Activated CD4-positive, alpha-beta memory T cell treated with anti-CD3 and anti-CD28 coated beads for 36 hours (primary cell): Measurements from ENCODE around the gene TBC1D4. TPM values are rescaled to one million over a fixed set of nuclear protein-coding genes. Genes with fewer than 3 reads are reported as not detected.
"Not testable (repeated sequence)": the region's sequence is repeated elsewhere in the genome, so short reads cannot be mapped to it uniquely, and the experiment has no call there.

Experiments used
- CTCF ChIA-PET: fragments of 350-600 bp; sonication (Branson Sonifier 250); formaldehyde crosslinking; loops from one replicate; lab custom pipeline; 2021; ENCODE audit warnings: antibody characterized with exemption, inconsistent platforms; lab: Charles Lee
- POLR2A ChIA-PET: fragments of 350-600 bp; sonication (Branson Sonifier 250); formaldehyde crosslinking; loops from one replicate; lab custom pipeline; 2021; ENCODE audit warnings: antibody characterized with exemption; lab: Charles Lee
- DNase-seq: peaks from one replicate; pipeline ENCODE4 v3.0.0-alpha.2; 2020
- H3K27ac Mint-ChIP-seq: one replicate; pipeline ENCODE4 v1.8.0; 2021; ENCODE audit warnings: mixed read lengths
- H3K27me3 Mint-ChIP-seq: one replicate; pipeline ENCODE4 v1.8.0; 2021; ENCODE audit warnings: mixed read lengths
- H3K36me3 Mint-ChIP-seq: one replicate; pipeline ENCODE4 v1.8.0; 2021; ENCODE audit warnings: mixed read lengths
- H3K4me1 Mint-ChIP-seq: one replicate; pipeline ENCODE4 v1.8.0; 2021; ENCODE audit warnings: low read depth, mixed read lengths
- H3K4me3 Mint-ChIP-seq: one replicate; pipeline ENCODE4 v1.8.0; 2021; ENCODE audit warnings: mild to moderate bottlenecking, mixed read lengths
- H3K9me3 Mint-ChIP-seq: one replicate; pipeline ENCODE4 v1.8.0; 2021; ENCODE audit warnings: mixed read lengths
- intact Hi-C: fragments of 100-400 bp; cut with micrococcal nuclease; formaldehyde crosslinking; loops from one replicate; pipeline ENCODE4 v1.15.1; 2023
- total RNA-seq, 2 experiments: library from RNA; stranded (reverse); gene quantifications; one replicate each; pipeline ENCODE4 v1.2.3, GENCODE V29; 2021

TBC1D4 gene
- total RNA-seq, 2 experiments from 2014 or later: 13.0 to 14.8 TPM

- POLR2A ChIA-PET: no interaction called here
- CTCF ChIA-PET: no interaction called here
- Mint-ChIP-seq H3K4me1 (peaks cover 10% of the 10 kb centered on the region), H3K36me3 (peaks cover 25% of the 10 kb centered on the region), H3K27ac (no peak overlapping the region), H3K27me3 (no peaks in the 10 kb centered on the region), H3K4me3 (no peak overlapping the region), H3K9me3 (no peaks in the 10 kb centered on the region)
- intact Hi-C loops: no loop called here
- DNase-seq: no peak
Measured at GRCh38 chr13:75296641-75297040, 185.3 kb downstream of the TBC1D4 start.

GRCh38 chr13:75295201-75295600 lies 186.8 kb downstream of the TBC1D4 start:
- ChIA-PET POLR2A (no interaction called here), CTCF (no interaction called here)
- Mint-ChIP-seq H3K27ac (no peak overlapping the region), H3K27me3 (no peaks in the 10 kb centered on the region), H3K4me3 (no peak overlapping the region), H3K36me3 (peaks cover 31% of the 10 kb centered on the region), H3K9me3 (no peaks in the 10 kb centered on the region), H3K4me1 (peaks cover 10% of the 10 kb centered on the region)
- intact Hi-C loops: no loop called here
- no peak for DNase-seq

- DNase-seq: no peak
- Mint-ChIP-seq H3K4me3 (no peak overlapping the region), H3K27ac (no peak overlapping the region), H3K4me1 (peaks cover 10% of the 10 kb centered on the region), H3K9me3 (no peaks in the 10 kb centered on the region), H3K36me3 (peaks cover 26% of the 10 kb centered on the region), H3K27me3 (no peaks in the 10 kb centered on the region)
- intact Hi-C loops: no loop called here
- ChIA-PET POLR2A (no interaction called here), CTCF (no interaction called here)
Measured at GRCh38 chr13:75294110-75294509, 187.9 kb downstream of the TBC1D4 start.

GRCh38 chr13:75285310-75285709 lies 196.7 kb downstream of the TBC1D4 start:
- Mint-ChIP-seq H3K4me1 (no peaks in the 10 kb centered on the region), H3K27ac (no peak overlapping the region), H3K9me3 (peaks cover 26% of the 10 kb centered on the region), H3K27me3 (no peaks in the 10 kb centered on the region), H3K4me3 (no peak overlapping the region), H3K36me3 (peaks cover 46% of the 10 kb centered on the region)
- ChIA-PET CTCF (interaction anchor here (1.2 kb wide), 1 partner anchor 27 kb away, joined by 3 read pairs; no protein-coding TSS in a partner anchor), POLR2A (no interaction called here)
- intact Hi-C loops: no loop called here
- no peak for DNase-seq

GRCh38 chr13:75279834-75280369 lies 202.1 kb downstream of the TBC1D4 start:
- H3K27me3 Mint-ChIP-seq: peaks cover 1% of the 10 kb centered on the region
- ChIA-PET POLR2A (no interaction called here), CTCF (no interaction called here)
- no peak for DNase-seq
- no peaks in the 10 kb centered on the region for H3K4me1 Mint-ChIP-seq
- no peak overlapping the region for H3K4me3 Mint-ChIP-seq
- peaks cover 49% of the 10 kb centered on the region for H3K9me3 Mint-ChIP-seq
- intact Hi-C loops: no loop called here
- no peak overlapping the region for H3K27ac Mint-ChIP-seq
- peaks cover 23% of the 10 kb centered on the region for H3K36me3 Mint-ChIP-seq

GRCh38 chr13:75273695-75274094 lies 208.3 kb downstream of the TBC1D4 start:
- peaks cover 18% of the 10 kb centered on the region for H3K9me3 Mint-ChIP-seq
- H3K27me3 Mint-ChIP-seq, intact Hi-C loops, H3K36me3 Mint-ChIP-seq, DNase-seq, POLR2A ChIA-PET, H3K27ac Mint-ChIP-seq, CTCF ChIA-PET, H3K4me1 Mint-ChIP-seq, H3K4me3 Mint-ChIP-seq: not testable (repeated sequence)

- H3K4me3 Mint-ChIP-seq: no peak overlapping the region
- no peak for DNase-seq
- ChIA-PET CTCF (no interaction called here), POLR2A (no interaction called here)
- H3K27ac Mint-ChIP-seq: no peak overlapping the region
- H3K36me3 Mint-ChIP-seq: peaks cover 5% of the 10 kb centered on the region
- peaks cover 1% of the 10 kb centered on the region for H3K27me3 Mint-ChIP-seq
- peaks cover 15% of the 10 kb centered on the region for H3K9me3 Mint-ChIP-seq
- no peaks in the 10 kb centered on the region for H3K4me1 Mint-ChIP-seq
- intact Hi-C loops: no loop called here
Measured at GRCh38 chr13:75271846-75272245, 210.1 kb downstream of the TBC1D4 start.

- H3K4me1 Mint-ChIP-seq, POLR2A ChIA-PET, H3K27ac Mint-ChIP-seq, intact Hi-C loops, H3K4me3 Mint-ChIP-seq, H3K36me3 Mint-ChIP-seq, H3K27me3 Mint-ChIP-seq, H3K9me3 Mint-ChIP-seq, DNase-seq: not testable (repeated sequence)
- CTCF ChIA-PET: interaction anchor here (0.7 kb wide), 1 partner anchor 188 kb away, joined by 5 read pairs; no protein-coding TSS in a partner anchor
Measured at GRCh38 chr13:75268481-75268880, 213.5 kb downstream of the TBC1D4 start.

- H3K27ac Mint-ChIP-seq: no peak overlapping the region
Measured at GRCh38 chr13:75264611-75265010, 217.4 kb downstream of the TBC1D4 start.

GRCh38 chr13:75263741-75264407 lies 218.1 kb downstream of the TBC1D4 start:
- H3K36me3 Mint-ChIP-seq: no peaks in the 10 kb centered on the region
- H3K4me3 Mint-ChIP-seq: no peak overlapping the region
- H3K27me3 Mint-ChIP-seq: no peaks in the 10 kb centered on the region
- intact Hi-C loops: no loop called here
- H3K4me1 Mint-ChIP-seq: no peaks in the 10 kb centered on the region
- CTCF ChIA-PET: interaction anchor here (1.2 kb wide), 1 partner anchor 44 kb away, joined by 3 read pairs; no protein-coding TSS in a partner anchor
- no peaks in the 10 kb centered on the region for H3K9me3 Mint-ChIP-seq
- H3K27ac Mint-ChIP-seq: no peak overlapping the region
- DNase-seq: no peak
- POLR2A ChIA-PET: no interaction called here

More at GRCh38 chr13:75264611-75265010, 217.4 kb downstream of the TBC1D4 start:
- no peaks in the 10 kb centered on the region for H3K36me3 Mint-ChIP-seq
- POLR2A ChIA-PET: no interaction called here
- no peaks in the 10 kb centered on the region for H3K27me3 Mint-ChIP-seq
- CTCF ChIA-PET: interaction anchor here (1.2 kb wide), 1 partner anchor 45 kb away, joined by 3 read pairs; no protein-coding TSS in a partner anchor
- DNase-seq: no peak
- intact Hi-C loops: no loop called here
- H3K4me1 Mint-ChIP-seq: no peaks in the 10 kb centered on the region
- no peaks in the 10 kb centered on the region for H3K9me3 Mint-ChIP-seq
- no peak overlapping the region for H3K4me3 Mint-ChIP-seq

- H3K27ac Mint-ChIP-seq: no peak overlapping the region
- H3K9me3 Mint-ChIP-seq: no peaks in the 10 kb centered on the region
- H3K27me3 Mint-ChIP-seq: no peaks in the 10 kb centered on the region
- no peaks in the 10 kb centered on the region for H3K4me1 Mint-ChIP-seq
- no peak for DNase-seq
- POLR2A ChIA-PET: no interaction called here
- intact Hi-C loops: no loop called here
- no peak overlapping the region for H3K4me3 Mint-ChIP-seq
- H3K36me3 Mint-ChIP-seq: no peaks in the 10 kb centered on the region
- CTCF ChIA-PET: interaction anchor here (1.0 to 1.4 kb wide), 3 partner anchors 27 to 108 kb away, joined by 3 read pairs; no protein-coding TSS in a partner anchor
Measured at GRCh38 chr13:75258159-75258782, 223.7 kb downstream of the TBC1D4 start.

- no peaks in the 10 kb centered on the region for H3K27me3 Mint-ChIP-seq
- ChIA-PET CTCF (no interaction called here), POLR2A (no interaction called here)
- no peaks in the 10 kb centered on the region for H3K36me3 Mint-ChIP-seq
- H3K27ac Mint-ChIP-seq: no peak overlapping the region
- H3K9me3 Mint-ChIP-seq: no peaks in the 10 kb centered on the region
- H3K4me3 Mint-ChIP-seq: no peak overlapping the region
- no peak for DNase-seq
- no peaks in the 10 kb centered on the region for H3K4me1 Mint-ChIP-seq
- intact Hi-C loops: no loop called here
Measured at GRCh38 chr13:75256922-75257321, 225.0 kb downstream of the TBC1D4 start.
